Duodenal mucosa (tissue), 2 donors: ENCODE results near the gene GLRB.

Experiments
- H3K27ac ChIP-seq: one replicate; pipeline ENCODE4 v1.7.0; 2013; ENCODE audit warnings: low read depth, low read length
- H3K27me3 ChIP-seq, 2 donors: one replicate each; pipeline ENCODE4 v1.7.0; 2013; ENCODE audit warnings: low read length in 2 of 2, control low read depth in 1 of 2; ENCODE audit not compliant: insufficient read depth in 2 of 2, control insufficient read depth in 1 of 2
- H3K36me3 ChIP-seq, 2 donors: one replicate each; pipeline ENCODE4 v1.7.0; 2013; ENCODE audit warnings: low read length in 2 of 2, control low read depth in 1 of 2; ENCODE audit not compliant: insufficient read depth in 2 of 2, control insufficient read depth in 1 of 2
- H3K4me1 ChIP-seq, 2 donors: one replicate each; pipeline ENCODE4 v1.7.0; 2013; ENCODE audit warnings: low read length in 2 of 2, control low read depth in 1 of 2; ENCODE audit not compliant: insufficient read depth in 2 of 2, control insufficient read depth in 1 of 2
- H3K4me3 ChIP-seq, 2 donors: one replicate each; pipeline ENCODE4 v1.7.0; 2013; ENCODE audit warnings: low read length in 2 of 2, low read depth in 1 of 2
- H3K9ac ChIP-seq, 2 donors: one replicate each; pipeline ENCODE4 v1.7.0; 2013; ENCODE audit warnings: low read length in 2 of 2, low read depth in 1 of 2
- H3K9me3 ChIP-seq, 2 donors: one replicate each; pipeline ENCODE4 v1.7.0; 2013; ENCODE audit warnings: low read length in 2 of 2, control low read depth in 1 of 2; ENCODE audit not compliant: control insufficient read depth in 1 of 2

GLRB gene

GRCh38 chr4:157072002-157072401 is 3.9 kb upstream of the GLRB start:
- Histone ChIP-seq H3K4me3 (no peak overlapping the region), H3K27ac (no peak overlapping the region), H3K4me1 (peaks cover 0 to 6% of the 10 kb centered on the region in 2 donors), H3K9ac (no peak overlapping the region), H3K36me3 (no peaks in the 10 kb centered on the region), H3K9me3 (no peaks in the 10 kb centered on the region), H3K27me3 (peaks cover 0 to 2% of the 10 kb centered on the region in 2 donors)

- Histone ChIP-seq H3K36me3 (no peaks in the 10 kb centered on the region), H3K4me3 (peak overlapping the region in 1 of 2 donors; percentile 43), H3K4me1 (peaks cover 0 to 6% of the 10 kb centered on the region in 2 donors), H3K9me3 (no peaks in the 10 kb centered on the region), H3K27ac (no peak overlapping the region), H3K27me3 (peaks cover 0 to 2% of the 10 kb centered on the region in 2 donors), H3K9ac (no peak overlapping the region)
These were observed 549 bp upstream of the GLRB start for GRCh38 chr4:157075401-157075800.

- Histone ChIP-seq H3K4me3 (peak overlapping the region; percentile 58 to 67), H3K9ac (no peak overlapping the region), H3K36me3 (no peaks in the 10 kb centered on the region), H3K4me1 (peaks cover 0 to 6% of the 10 kb centered on the region in 2 donors), H3K27ac (no peak overlapping the region), H3K9me3 (no peaks in the 10 kb centered on the region), H3K27me3 (peaks cover 0 to 2% of the 10 kb centered on the region in 2 donors)
These were observed 613 bp downstream of the GLRB start for GRCh38 chr4:157076578-157076947.

- H3K4me1 ChIP-seq = peaks cover 0 to 6% of the 10 kb centered on the region in 2 donors
- H3K27me3 ChIP-seq = peaks cover 0 to 2% of the 10 kb centered on the region in 2 donors
- no peaks in the 10 kb centered on the region for H3K9me3 ChIP-seq
- no peak overlapping the region for H3K4me3 ChIP-seq
- no peak overlapping the region for H3K27ac ChIP-seq
- no peak overlapping the region for H3K9ac ChIP-seq
- no peaks in the 10 kb centered on the region for H3K36me3 ChIP-seq
These were observed 3.5 kb downstream of the GLRB start for GRCh38 chr4:157079441-157079840.

GRCh38 chr4:157080605-157081004 is 4.7 kb downstream of the GLRB start:
- H3K4me3 ChIP-seq = no peak overlapping the region
- peaks cover 0 to 2% of the 10 kb centered on the region in 2 donors for H3K27me3 ChIP-seq
- H3K27ac ChIP-seq = no peak overlapping the region
- no peaks in the 10 kb centered on the region for H3K36me3 ChIP-seq
- H3K4me1 ChIP-seq = peaks cover 0 to 6% of the 10 kb centered on the region in 2 donors
- H3K9me3 ChIP-seq = no peaks in the 10 kb centered on the region
- H3K9ac ChIP-seq = no peak overlapping the region

GRCh38 chr4:157095716-157096115 is 19.8 kb downstream of the GLRB start:
- Histone ChIP-seq H3K9ac (no peak overlapping the region), H3K4me1 (no peaks in the 10 kb centered on the region), H3K9me3 (no peaks in the 10 kb centered on the region), H3K27me3 (no peaks in the 10 kb centered on the region), H3K4me3 (no peak overlapping the region), H3K27ac (no peak overlapping the region), H3K36me3 (no peaks in the 10 kb centered on the region)

- Histone ChIP-seq H3K36me3 (no peaks in the 10 kb centered on the region), H3K9me3 (no peaks in the 10 kb centered on the region), H3K27ac (no peak overlapping the region)
These were observed 20.5 kb downstream of the GLRB start for GRCh38 chr4:157096439-157096838.

GRCh38 chr4:157099506-157099905 is 23.6 kb downstream of the GLRB start:
- Histone ChIP-seq H3K27me3 (no peaks in the 10 kb centered on the region), H3K4me3 (no peak overlapping the region), H3K36me3 (no peaks in the 10 kb centered on the region), H3K9me3 (no peaks in the 10 kb centered on the region), H3K4me1 (no peaks in the 10 kb centered on the region), H3K9ac (no peak overlapping the region), H3K27ac (no peak overlapping the region)

More at GRCh38 chr4:157096439-157096838, 20.5 kb downstream of the GLRB start:
- Histone ChIP-seq H3K27me3 (no peaks in the 10 kb centered on the region), H3K4me1 (no peaks in the 10 kb centered on the region), H3K4me3 (no peak overlapping the region), H3K9ac (no peak overlapping the region)

- H3K4me1 ChIP-seq = no peaks in the 10 kb centered on the region
- no peak overlapping the region for H3K9ac ChIP-seq
- H3K27ac ChIP-seq = no peak overlapping the region
- no peaks in the 10 kb centered on the region for H3K36me3 ChIP-seq
- no peaks in the 10 kb centered on the region for H3K27me3 ChIP-seq
- H3K4me3 ChIP-seq = no peak overlapping the region
- no peaks in the 10 kb centered on the region for H3K9me3 ChIP-seq
These were observed 28.6 kb downstream of the GLRB start for GRCh38 chr4:157104541-157104940.

- Histone ChIP-seq H3K4me3 (no peak overlapping the region), H3K36me3 (no peaks in the 10 kb centered on the region), H3K27ac (no peak overlapping the region), H3K27me3 (no peaks in the 10 kb centered on the region), H3K9me3 (no peaks in the 10 kb centered on the region), H3K9ac (no peak overlapping the region), H3K4me1 (no peaks in the 10 kb centered on the region)
These were observed 38.7 kb downstream of the GLRB start for GRCh38 chr4:157114671-157115070.
